Fibroblast of skin of left biceps (primary cell): ENCODE data around the gene RPS6KB2.
"Not testable (repeated sequence)": the region's sequence is repeated elsewhere in the genome, so short reads cannot be mapped to it uniquely, and the experiment has no call there.

ENCODE experiments used
- DNase-seq, 2 experiments: peaks; one replicate each; pipeline ENCODE4 v3.0.0-alpha.2; 2013; ENCODE audit warnings: low read depth in 2 of 2

Gene RPS6KB2

DNA sequence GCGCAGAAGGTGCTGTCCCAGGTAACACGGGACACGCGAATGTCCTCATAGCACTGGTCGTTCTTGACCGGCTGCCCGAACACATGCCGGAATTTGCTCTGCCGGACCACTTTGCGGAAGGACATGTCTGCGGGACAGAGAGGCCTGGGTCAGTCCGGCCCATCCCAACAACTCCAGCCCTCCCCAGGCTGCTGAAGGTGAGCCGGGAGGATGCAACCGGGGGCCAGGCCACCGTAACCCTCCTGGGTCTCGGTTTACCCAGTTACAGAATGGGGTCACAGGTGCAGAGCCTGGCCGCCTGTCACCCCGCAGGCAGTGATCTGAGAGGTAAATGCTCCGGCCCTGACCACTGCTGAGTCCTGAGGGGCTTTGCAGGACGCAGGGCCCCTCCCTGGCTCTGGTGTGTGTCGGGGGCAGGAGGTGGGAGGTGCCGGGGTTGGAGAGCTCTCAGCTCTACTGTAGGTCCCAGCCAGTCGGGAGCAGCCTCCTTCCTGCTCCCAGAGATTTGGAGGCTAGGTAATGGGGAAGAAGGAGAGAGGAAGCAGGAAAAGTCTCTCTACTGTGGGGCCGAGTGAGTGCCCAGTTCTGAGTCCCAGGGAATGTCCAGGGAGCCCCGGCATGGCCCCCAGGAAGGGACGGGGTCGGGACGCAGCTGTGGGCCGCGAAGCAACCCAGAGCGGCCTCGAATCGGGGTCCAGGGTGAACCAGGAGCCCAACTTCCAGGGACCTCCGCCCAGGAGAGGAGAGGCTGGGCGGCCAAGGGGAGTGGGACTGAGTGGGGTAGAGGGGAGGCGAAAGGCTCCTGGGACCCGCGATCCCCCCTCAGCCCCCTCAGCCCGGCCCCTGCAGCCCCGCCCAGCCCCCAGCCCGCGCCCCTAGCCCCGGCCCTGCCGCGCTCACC, 14.5 kb downstream of the RPS6KB2 start:
- DNase-seq = no peak

DNA sequence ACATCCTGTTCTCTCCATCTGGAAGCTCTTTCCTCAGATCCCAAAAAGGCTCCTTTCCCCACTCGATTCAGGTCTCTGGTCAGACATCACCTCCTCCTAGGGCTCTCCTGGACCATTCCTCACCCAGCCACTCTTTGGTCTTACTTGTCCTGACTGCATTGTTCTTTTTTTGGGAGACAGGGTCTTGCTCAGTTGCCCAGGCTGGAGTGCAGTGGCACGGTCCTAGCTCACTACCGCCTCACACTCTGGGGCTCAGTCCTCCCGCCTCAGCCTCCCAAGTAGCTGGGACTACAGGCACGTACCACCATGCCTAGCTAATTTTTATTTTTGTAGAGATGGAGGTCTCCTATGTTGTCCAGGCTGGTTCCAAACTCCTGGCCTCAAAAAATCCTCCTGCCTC, 17.2 kb downstream of the RPS6KB2 start:
- no peak for DNase-seq

- no peak for DNase-seq
These were observed 19.9 kb downstream of the RPS6KB2 start for GRCh38 chr11:67448220-67448609.

DNA sequence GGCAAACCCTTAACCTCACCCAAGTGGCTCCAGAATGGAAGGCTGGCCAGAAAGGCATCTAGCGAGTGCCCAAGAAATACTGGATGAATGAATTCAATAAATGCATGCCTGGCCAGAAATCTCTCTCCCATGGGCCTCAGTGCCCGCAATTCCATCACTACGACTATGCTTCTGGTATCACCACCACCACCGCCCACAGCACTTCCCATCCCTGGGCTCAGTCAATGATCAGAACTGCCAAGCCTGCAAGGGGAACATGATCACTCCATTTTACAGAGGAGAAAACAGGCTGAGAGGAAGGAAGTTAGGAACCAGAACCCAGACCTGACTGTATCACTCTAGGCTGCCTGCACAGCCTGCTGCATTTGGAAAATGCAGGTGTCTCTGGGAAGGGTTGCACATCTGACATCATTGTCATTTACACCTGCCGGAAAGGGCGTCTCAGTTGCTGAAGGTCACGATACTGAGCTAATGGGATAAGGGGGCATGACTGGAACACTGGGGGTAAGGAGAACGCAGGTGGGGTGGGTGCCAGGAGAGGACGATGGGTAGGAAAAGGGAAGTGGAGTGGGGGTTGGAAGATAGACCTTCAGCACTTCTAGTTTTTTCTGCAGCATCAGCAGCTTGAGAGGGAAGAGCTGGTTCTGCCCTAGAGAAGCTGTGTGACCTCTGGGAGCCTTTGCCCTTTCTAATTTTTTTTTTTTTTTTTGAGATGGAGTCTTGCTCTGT, 21.0 kb downstream of the RPS6KB2 start:
- no peak for DNase-seq

DNA sequence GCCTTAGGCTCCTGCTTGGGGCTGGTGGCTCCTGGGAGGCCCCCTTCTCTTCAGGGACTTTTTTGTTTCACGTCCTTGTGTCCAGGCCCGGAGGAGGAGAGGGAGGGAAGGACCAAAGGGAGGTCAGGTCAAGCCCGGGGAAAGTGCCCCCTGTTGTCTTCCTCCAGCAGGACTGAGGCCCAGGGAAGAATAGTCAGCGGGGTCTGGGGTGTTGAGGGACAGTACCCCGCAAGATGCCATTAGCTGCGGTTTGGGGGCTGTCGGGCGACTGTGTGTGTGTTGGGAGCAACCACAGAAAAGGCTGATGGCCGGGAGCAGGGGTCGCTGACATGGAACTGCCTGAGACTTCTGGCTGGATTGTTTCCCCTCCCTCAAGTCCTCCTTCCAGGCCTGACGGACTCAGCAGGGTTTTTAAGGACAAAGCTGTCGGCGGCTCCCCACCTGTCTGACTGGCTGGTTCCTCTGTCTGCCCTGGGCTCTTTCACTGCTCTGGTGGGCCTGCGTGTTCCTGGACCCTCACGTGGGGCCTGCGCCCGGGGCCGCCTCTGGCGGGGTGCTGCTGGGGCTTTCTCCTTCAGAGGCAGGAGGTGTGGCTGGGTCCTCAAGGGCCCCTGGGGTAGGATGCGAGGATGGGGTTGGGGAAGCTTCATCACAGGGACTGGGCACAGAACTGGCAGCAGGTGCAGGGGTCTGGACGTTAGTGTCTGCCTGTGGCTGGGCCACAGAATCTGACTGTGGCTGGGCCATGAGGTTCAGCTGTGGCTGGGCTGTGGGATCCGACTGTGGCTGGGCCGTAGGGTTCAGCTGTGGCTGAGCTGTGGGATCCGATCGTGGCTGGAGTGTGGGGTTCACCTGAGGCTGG, 22.7 kb downstream of the RPS6KB2 start:
- DNase-seq = no peak

DNA sequence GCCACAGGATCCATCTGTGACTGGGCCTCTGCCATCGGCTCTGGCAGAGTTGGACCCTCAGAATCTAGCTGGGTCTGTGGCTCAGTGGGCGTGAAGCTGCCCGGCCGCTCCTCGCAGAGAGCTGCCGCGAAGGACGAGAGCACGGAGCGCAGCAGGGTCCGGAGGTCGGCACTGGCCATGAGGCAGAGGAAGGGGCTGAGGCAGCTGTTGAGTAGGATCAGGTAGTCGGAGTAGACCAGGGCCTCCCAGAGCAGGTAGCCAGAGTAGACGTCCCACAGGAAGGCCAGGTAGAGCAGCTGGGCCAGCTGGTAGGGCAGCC, 23.3 kb downstream of the RPS6KB2 start:
- no peak for DNase-seq

- no peak for DNase-seq
These were observed 24.1 kb downstream of the RPS6KB2 start, which contains the start of gene GPR152 for GRCh38 chr11:67452141-67452952. GPR152 (minus strand) TSS chr11:67452729; CDS start chr11:67452724, 5 bp downstream.

- no peak for DNase-seq
These were observed 25.8 kb downstream of the RPS6KB2 start for GRCh38 chr11:67453816-67454732.

GRCh38 chr11:67455054-67455453, 26.8 kb downstream of the RPS6KB2 start, which contains the start of gene CABP4:
CABP4 (plus strand) TSS chr11:67455354; CDS start chr11:67455424, 70 bp downstream.
- no peak for DNase-seq

- no peak for DNase-seq
These were observed 27.9 kb downstream of the RPS6KB2 start for GRCh38 chr11:67456068-67456705.

DNA sequence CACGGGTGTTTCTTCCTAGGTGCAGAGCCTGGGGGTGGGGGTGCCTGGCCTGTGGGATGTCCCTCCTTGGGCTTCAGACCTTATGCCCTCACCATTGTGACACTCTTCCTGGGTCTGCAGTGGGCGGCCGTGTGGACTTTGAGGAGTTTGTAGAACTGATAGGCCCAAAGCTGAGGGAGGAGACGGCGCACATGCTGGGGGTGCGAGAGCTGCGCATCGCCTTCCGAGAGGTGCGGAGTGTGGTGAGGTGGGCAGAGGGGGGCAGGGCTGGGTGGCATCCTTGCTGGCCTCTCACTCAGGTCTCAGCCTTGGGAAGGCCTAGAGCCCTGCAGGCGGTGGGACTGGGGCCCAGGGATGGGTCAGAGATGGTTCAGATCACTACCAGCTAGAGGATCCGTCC, 29.2 kb downstream of the RPS6KB2 start:
- DNase-seq = no peak

DNA sequence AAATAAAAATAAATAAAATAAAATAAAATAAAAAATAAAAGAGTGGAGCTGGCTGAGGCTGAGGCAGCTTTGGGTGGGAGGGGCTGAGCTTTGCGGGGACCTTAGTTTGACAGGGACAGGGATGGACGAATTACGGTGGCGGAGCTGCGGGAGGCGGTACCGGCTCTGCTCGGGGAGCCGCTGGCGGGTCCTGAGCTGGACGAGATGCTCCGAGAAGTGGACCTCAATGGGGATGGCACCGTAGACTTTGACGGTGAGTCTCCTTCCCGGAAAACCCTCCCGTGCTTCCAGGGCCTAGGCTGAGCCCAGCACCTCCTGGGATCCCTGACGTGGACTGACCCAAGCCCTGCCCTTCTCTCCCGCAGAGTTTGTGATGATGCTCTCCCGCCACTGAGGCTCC, 30.0 kb downstream of the RPS6KB2 start:
- DNase-seq = no peak

GRCh38 chr11:67463186-67463585, 34.9 kb downstream of the RPS6KB2 start:
- no peak for DNase-seq

GRCh38 chr11:67463680-67464410, 35.6 kb downstream of the RPS6KB2 start:
- no peak for DNase-seq

DNA sequence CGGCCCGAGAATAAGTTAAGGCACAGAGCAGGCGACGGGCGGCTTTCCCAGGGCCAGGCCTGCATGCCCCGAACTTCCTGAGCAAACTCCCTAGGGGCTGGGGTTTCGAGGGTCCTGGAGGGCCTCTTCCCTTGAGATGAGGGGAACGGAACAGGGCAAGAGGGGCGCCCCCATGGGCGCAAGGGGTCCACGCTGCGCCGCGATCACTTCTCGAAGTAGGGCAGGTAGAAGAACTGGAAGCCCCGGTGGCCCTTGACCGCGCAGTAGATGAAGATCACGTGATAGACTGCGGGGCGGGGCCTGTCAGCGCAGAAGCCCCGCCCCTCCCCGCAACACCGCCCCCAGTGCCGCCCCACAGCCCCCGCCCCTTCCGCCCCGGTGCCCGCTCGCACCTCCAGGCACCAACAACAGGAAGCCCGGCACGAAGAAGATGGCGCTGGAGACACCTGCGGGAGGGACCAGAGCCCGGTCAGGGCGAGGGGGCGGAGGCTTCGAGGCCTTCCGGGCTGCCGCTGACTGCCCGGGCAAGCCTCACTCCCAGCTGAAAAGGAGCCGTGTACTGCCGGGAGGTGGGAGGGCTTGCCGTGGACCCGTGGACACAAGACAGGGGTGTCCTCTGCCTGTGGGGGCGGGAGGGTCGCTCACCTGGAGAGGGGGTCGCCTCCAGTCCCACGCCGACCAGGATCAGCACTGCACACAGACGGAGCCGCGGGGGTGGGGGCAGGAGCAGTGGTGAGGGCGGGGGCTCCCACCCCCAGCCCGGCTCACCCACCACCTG, 36.3 kb downstream of the RPS6KB2 start:
- peak in 1 of 2 experiments; percentile 15 for DNase-seq

GRCh38 chr11:67465189-67465510, 36.9 kb downstream of the RPS6KB2 start:
- DNase-seq = no peak

GRCh38 chr11:67465530-67465929, 37.2 kb downstream of the RPS6KB2 start:
- not testable (repeated sequence) for DNase-seq

DNA sequence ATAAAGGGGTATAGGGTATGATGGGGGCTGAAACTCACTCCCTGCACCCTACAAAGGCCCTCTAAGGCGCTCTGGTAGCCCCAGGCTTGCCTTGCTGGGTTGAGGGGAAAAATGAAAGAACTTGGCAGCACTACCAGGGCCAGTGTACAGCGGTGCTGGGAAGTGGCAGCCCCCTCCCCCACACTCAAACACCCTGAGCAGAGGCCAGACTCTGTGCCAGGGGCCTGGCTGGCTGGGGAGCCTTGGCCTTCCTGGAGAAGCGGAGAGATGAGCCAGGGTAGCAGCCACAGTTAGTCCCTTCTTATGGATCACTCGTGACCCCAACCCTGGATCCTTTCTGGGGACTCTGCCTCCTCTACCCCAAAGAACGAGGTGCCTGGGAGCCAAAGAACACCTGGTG, 38.1 kb downstream of the RPS6KB2 start:
- DNase-seq = no peak
